Peyer's patch (tissue), 4 donors: ENCODE results near the gene CLCNKB. TPM values are rescaled to one million over a fixed set of nuclear protein-coding genes. Genes with fewer than 3 reads are reported as not detected.

Experiments used
- DNase-seq, 3 donors: peaks; one replicate each; pipeline ENCODE4 v3.0.0-alpha.2; 2017 to 2019
- H3K27ac ChIP-seq, 4 donors: fragments of 200-600 bp; sonication (generic); one replicate each; pipeline ENCODE4 v1.5.1; 2016 to 2019
- H3K27me3 ChIP-seq, 2 donors: fragments of 200-600 bp; sonication (generic); one replicate each; pipeline ENCODE4 v1.5.1; 2019
- H3K36me3 ChIP-seq, 3 donors: fragments of 200-600 bp; sonication (generic); one replicate each; pipeline ENCODE4 v1.5.1; 2016 to 2019
- H3K4me1 ChIP-seq, 4 donors: fragments of 200-600 bp; sonication (generic); one replicate each; pipeline ENCODE4 v1.5.1; 2016 to 2019
- H3K4me3 ChIP-seq, 4 donors: fragments of 200-600 bp; sonication (generic); 1 replicate in 3 of 4; 2 replicates in 1 of 4; pipeline ENCODE4 v1.5.1; 2016 to 2019; ENCODE audit warnings: mild to moderate bottlenecking in 1 of 4
- H3K9me3 ChIP-seq, 4 donors: fragments of 200-600 bp; sonication (generic); one replicate each; pipeline ENCODE4 v1.5.1; 2016 to 2019; ENCODE audit warnings: mild to moderate bottlenecking in 1 of 4
- CTCF ChIP-seq, 6 experiments: fragments of 450-650 bp in 4 of 6; fragments of 200-600 bp in 2 of 6; sonication (generic) in 1 of 6; IDR thresholded peaks; one replicate each; pipeline ENCODE4 v1.5.1; 2017 to 2019; ENCODE audit warnings: antibody characterized with exemption in 6 of 6, mild to moderate bottlenecking in 3 of 6, moderate library complexity in 1 of 6
- POLR2A ChIP-seq, 2 donors: fragments of 450-650 bp; IDR thresholded peaks; one replicate each; pipeline ENCODE4 v1.5.1; 2017; ENCODE audit warnings: antibody characterized with exemption in 2 of 2, mild to moderate bottlenecking in 2 of 2, moderate library complexity in 2 of 2
- total RNA-seq, 4 donors: library from RNA; depleted of rRNA; stranded (reverse); fragments of >200 nt; gene quantifications; one replicate each; pipeline ENCODE4 v1.1.0, GENCODE V29; 2016

The CLCNKB gene
- total RNA-seq: not detected

GRCh38 chr1:16043521-16043920, at the start of gene CLCNKB:
TSS of gene CLCNKB (plus strand) at chr1:16043782. CDS start at chr1:16044493, 711 bp downstream.
- H3K4me1 ChIP-seq: no peaks in the 10 kb centered on the region
- H3K36me3 ChIP-seq: no peaks in the 10 kb centered on the region
- H3K27me3 ChIP-seq: no peaks in the 10 kb centered on the region
- H3K27ac ChIP-seq: no peak within 1 kb of the TSS
- H3K9me3 ChIP-seq: no peaks in the 10 kb centered on the region
- TF ChIP-seq POLR2A (IDR thresholded peaks at IDR 0.05) (no peak), CTCF (IDR thresholded peaks at IDR 0.05) (no peak)
- H3K4me3 ChIP-seq: no peak within 1 kb of the TSS
- no peak for DNase-seq

GRCh38 chr1:15994081-15994480, 49.5 kb upstream of the CLCNKB start:
- Histone ChIP-seq H3K4me3 (no peak overlapping the region), H3K9me3 (no peaks in the 10 kb centered on the region), H3K36me3 (no peaks in the 10 kb centered on the region), H3K27me3 (no peaks in the 10 kb centered on the region), H3K4me1 (no peaks in the 10 kb centered on the region), H3K27ac (no peak overlapping the region)
- no peak for DNase-seq
- TF ChIP-seq POLR2A (IDR thresholded peaks at IDR 0.05): no peak
- TF ChIP-seq CTCF (IDR thresholded peaks at IDR 0.05): no peak

GRCh38 chr1:15994590-15995351, 48.8 kb upstream of the CLCNKB start:
- H3K4me1 ChIP-seq: no peaks in the 10 kb centered on the region
- H3K27ac ChIP-seq: no peak overlapping the region
- H3K36me3 ChIP-seq: no peaks in the 10 kb centered on the region
- DNase-seq: peak; percentile 42 to 73 (median 67)
- H3K27me3 ChIP-seq: no peaks in the 10 kb centered on the region
- TF ChIP-seq POLR2A (IDR thresholded peaks at IDR 0.05) (no peak), CTCF (IDR thresholded peaks at IDR 0.05) (peak; percentile 31 to 77 (median 68))
- no peaks in the 10 kb centered on the region for H3K9me3 ChIP-seq
- H3K4me3 ChIP-seq: no peak overlapping the region

- no peaks in the 10 kb centered on the region for H3K4me1 ChIP-seq
- H3K36me3 ChIP-seq: no peaks in the 10 kb centered on the region
- peak in 1 of 3 donors; percentile 34 for DNase-seq
- no peaks in the 10 kb centered on the region for H3K27me3 ChIP-seq
- H3K4me3 ChIP-seq: no peak overlapping the region
- no peak overlapping the region for H3K27ac ChIP-seq
- TF ChIP-seq POLR2A (IDR thresholded peaks at IDR 0.05) (no peak), CTCF (IDR thresholded peaks at IDR 0.05) (no peak)
- H3K9me3 ChIP-seq: no peaks in the 10 kb centered on the region
These were observed 46.5 kb upstream of the CLCNKB start for GRCh38 chr1:15997076-15997585.

- TF ChIP-seq CTCF (IDR thresholded peaks at IDR 0.05): no peak
- TF ChIP-seq POLR2A (IDR thresholded peaks at IDR 0.05): no peak
- Histone ChIP-seq H3K9me3 (no peaks in the 10 kb centered on the region), H3K4me1 (no peaks in the 10 kb centered on the region), H3K27me3 (no peaks in the 10 kb centered on the region), H3K36me3 (no peaks in the 10 kb centered on the region), H3K27ac (no peak overlapping the region), H3K4me3 (no peak overlapping the region)
- peak in 1 of 3 donors; percentile 20 for DNase-seq
These were observed 45.8 kb upstream of the CLCNKB start for GRCh38 chr1:15997637-15998280.
